ENCODE measurements around the gene PAF1.

DNA sequence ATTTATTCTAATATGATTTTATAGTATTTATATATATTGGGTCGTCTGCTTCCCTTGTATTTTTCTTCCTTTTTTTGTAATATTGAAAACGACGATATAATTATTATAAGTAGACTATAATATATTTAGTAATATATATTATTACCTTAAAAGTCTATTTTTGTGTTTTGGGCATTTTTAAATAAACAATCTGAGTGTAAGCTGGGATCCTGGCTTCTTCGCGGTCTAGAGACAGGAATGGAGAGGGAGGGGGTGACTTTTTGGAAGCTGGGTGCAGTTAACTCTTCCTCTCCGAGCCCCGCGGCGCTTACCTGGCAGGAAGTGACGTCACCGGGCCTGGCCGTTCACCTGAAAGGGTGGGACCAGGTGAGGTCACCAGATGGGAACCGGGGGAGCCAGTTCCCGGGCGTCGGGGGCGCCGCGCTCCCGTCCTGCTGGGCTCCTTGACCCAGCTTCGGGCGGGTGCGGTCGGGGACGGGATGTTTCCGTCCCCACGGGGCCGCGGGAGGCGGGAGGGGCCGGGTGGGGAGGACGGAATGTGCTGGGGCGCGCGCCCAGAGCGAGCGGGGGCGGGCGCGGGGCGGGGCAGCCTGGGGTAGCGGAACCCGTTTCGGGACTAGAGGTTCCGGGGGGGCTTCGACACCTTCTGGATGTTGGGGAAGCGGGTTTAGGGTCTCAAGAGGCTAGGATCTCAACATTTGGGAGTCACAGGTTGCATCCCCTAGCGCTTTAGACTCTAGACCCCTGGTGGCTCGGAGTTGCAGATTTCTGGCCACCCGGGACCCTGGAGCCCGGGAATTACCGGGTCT, 18.5 kb upstream of the PAF1 start:
- TF ChIP-seq, protein P1, sequence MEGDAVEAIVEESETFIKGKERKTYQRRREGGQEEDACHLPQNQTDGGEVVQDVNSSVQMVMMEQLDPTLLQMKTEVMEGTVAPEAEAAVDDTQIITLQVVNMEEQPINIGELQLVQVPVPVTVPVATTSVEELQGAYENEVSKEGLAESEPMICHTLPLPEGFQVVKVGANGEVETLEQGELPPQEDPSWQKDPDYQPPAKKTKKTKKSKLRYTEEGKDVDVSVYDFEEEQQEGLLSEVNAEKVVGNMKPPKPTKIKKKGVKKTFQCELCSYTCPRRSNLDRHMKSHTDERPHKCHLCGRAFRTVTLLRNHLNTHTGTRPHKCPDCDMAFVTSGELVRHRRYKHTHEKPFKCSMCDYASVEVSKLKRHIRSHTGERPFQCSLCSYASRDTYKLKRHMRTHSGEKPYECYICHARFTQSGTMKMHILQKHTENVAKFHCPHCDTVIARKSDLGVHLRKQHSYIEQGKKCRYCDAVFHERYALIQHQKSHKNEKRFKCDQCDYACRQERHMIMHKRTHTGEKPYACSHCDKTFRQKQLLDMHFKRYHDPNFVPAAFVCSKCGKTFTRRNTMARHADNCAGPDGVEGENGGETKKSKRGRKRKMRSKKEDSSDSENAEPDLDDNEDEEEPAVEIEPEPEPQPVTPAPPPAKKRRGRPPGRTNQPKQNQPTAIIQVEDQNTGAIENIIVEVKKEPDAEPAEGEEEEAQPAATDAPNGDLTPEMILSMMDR (IDR thresholded peaks at IDR 0.05 in 8 of 11, conservative IDR thresholded peaks at IDR 0.05 in 3 of 11): peak in 3 of 11 experiments; percentile 8 to 43 (median 31)
- TF ChIP-seq POLR2A (IDR thresholded peaks at IDR 0.05) (peak; percentile 17 to 77 (median 77)), POLR2AphosphoS5 (IDR thresholded peaks at IDR 0.05) (peak; percentile 92 to 96 (median 93))

All from spleen (tissue), 7 donors.